NCI-H524 (cell line): Measurements from ENCODE around the gene SFXN3.

Experiments
- DNase-seq, 2 experiments: peaks; one replicate each; lab custom pipeline; 2025; lab: John Stamatoyannopoulos, UW

The SFXN3 gene

GRCh38 chr10:101031128-101031795, at the start of gene SFXN3, which contains the start of gene PDZD7:
SFXN3 (plus strand) TSS chr10:101031234; CDS start chr10:101034695, 3,461 bp downstream.
PDZD7 (minus strand) TSS chr10:101031129; CDS start chr10:101030219, 910 bp downstream.
- DNase-seq = peak; percentile 11 to 74

GRCh38 chr10:100982916-100983830, 47.9 kb upstream of the SFXN3 start:
- peak in 1 of 2 experiments; percentile 48 for DNase-seq

GRCh38 chr10:100983868-100984671, 47.0 kb upstream of the SFXN3 start:
- no peak for DNase-seq

GRCh38 chr10:100984672-100985177, 46.3 kb upstream of the SFXN3 start:
- DNase-seq = no peak

GRCh38 chr10:100985336-100985735, 45.7 kb upstream of the SFXN3 start:
- no peak for DNase-seq

- no peak for DNase-seq
These were observed 44.4 kb upstream of the SFXN3 start for GRCh38 chr10:100986623-100986951.

GRCh38 chr10:100986952-100987684, 43.9 kb upstream of the SFXN3 start, which contains the start of the genes MRPL43 and TWNK:
MRPL43 (minus strand) TSS chr10:100987497; CDS start chr10:100987443, 54 bp downstream.
TWNK (plus strand) TSS chr10:100987543; CDS start chr10:100988211, 668 bp downstream.
- DNase-seq = peak in 1 of 2 experiments; percentile 53

- DNase-seq = no peak
These were observed 43.4 kb upstream of the SFXN3 start for GRCh38 chr10:100987685-100988049.

GRCh38 chr10:100988166-100988565, 42.9 kb upstream of the SFXN3 start:
- DNase-seq = no peak

- DNase-seq = no peak
These were observed 41.9 kb upstream of the SFXN3 start for GRCh38 chr10:100989088-100989487.

GRCh38 chr10:100993986-100994708, 36.9 kb upstream of the SFXN3 start:
- DNase-seq = peak in 1 of 2 experiments; percentile 18

GRCh38 chr10:100995181-100995580, 35.9 kb upstream of the SFXN3 start:
- no peak for DNase-seq

- no peak for DNase-seq
These were observed 34.2 kb upstream of the SFXN3 start for GRCh38 chr10:100996678-100997359.

- peak in 1 of 2 experiments; percentile 55 for DNase-seq
These were observed 33.5 kb upstream of the SFXN3 start for GRCh38 chr10:100997360-100998182.

GRCh38 chr10:100998183-100998990, 32.6 kb upstream of the SFXN3 start:
- DNase-seq = peak; percentile 53 to 83

GRCh38 chr10:100998991-100999741, 31.9 kb upstream of the SFXN3 start:
- DNase-seq = peak in 1 of 2 experiments; percentile 12

GRCh38 chr10:100999742-101000126, 31.3 kb upstream of the SFXN3 start, which contains the start of gene LZTS2:
LZTS2 (plus strand) TSS chr10:100999808; CDS start chr10:101002539, 2,731 bp downstream.
- DNase-seq = no peak
